Effector memory CD8-positive, alpha-beta T cell (primary cell): Measurements from ENCODE around the gene SEC16A.
A peak's percentile ranks its signal among the peaks of the same experiment; 100 is the strongest.

ENCODE experiments used
- ATAC-seq: fragments of 150-1000 bp; cut with Tn5 transposase; replicated peaks from 2 replicates; pipeline ENCODE4 v1.10.0; 2021; ENCODE audit warnings: mild to moderate bottlenecking, moderate library complexity
- DNase-seq, 3 experiments: peaks; one replicate each; pipeline ENCODE4 v3.0.0; 2021
- H3K27ac Mint-ChIP-seq, 2 donors: one replicate each; pipeline ENCODE4 v1.8.0; 2022; ENCODE audit warnings: mild to moderate bottlenecking in 2 of 2, mixed read lengths in 2 of 2, moderate library complexity in 2 of 2
- H3K27me3 Mint-ChIP-seq, 2 donors: one replicate each; pipeline ENCODE4 v1.8.0; 2022; ENCODE audit warnings: mixed read lengths in 2 of 2
- H3K36me3 Mint-ChIP-seq: one replicate; pipeline ENCODE4 v1.8.0; 2022; ENCODE audit warnings: mild to moderate bottlenecking, moderate library complexity, mixed read lengths; ENCODE audit not compliant: insufficient read depth
- H3K4me1 Mint-ChIP-seq, 2 donors: one replicate each; pipeline ENCODE4 v1.8.0; 2022; ENCODE audit warnings: low read depth in 2 of 2, mixed read lengths in 2 of 2
- H3K4me3 Mint-ChIP-seq, 2 donors: one replicate each; pipeline ENCODE4 v1.8.0; 2022; ENCODE audit warnings: mild to moderate bottlenecking in 2 of 2, mixed read lengths in 2 of 2, moderate library complexity in 2 of 2
- H3K9me3 Mint-ChIP-seq, 2 donors: one replicate each; pipeline ENCODE4 v1.8.0; 2022; ENCODE audit warnings: mixed read lengths in 2 of 2

Gene SEC16A

GRCh38 chr9:136511670-136512592 is 29.1 kb upstream of the SEC16A start:
- H3K36me3 Mint-ChIP-seq, result peaks cover 37% of the 10 kb centered on the region
- no peaks in the 10 kb centered on the region for H3K27me3 Mint-ChIP-seq
- no peak overlapping the region for H3K4me3 Mint-ChIP-seq
- DNase-seq, result no peak
- H3K9me3 Mint-ChIP-seq, result no peaks in the 10 kb centered on the region
- H3K4me1 Mint-ChIP-seq, result no peaks in the 10 kb centered on the region
- no peak for ATAC-seq
- no peak overlapping the region for H3K27ac Mint-ChIP-seq

- H3K9me3 Mint-ChIP-seq, result no peaks in the 10 kb centered on the region
- peaks cover 36% of the 10 kb centered on the region for H3K36me3 Mint-ChIP-seq
- no peaks in the 10 kb centered on the region for H3K4me1 Mint-ChIP-seq
- ATAC-seq (no peak), DNase-seq (no peak)
- no peaks in the 10 kb centered on the region for H3K27me3 Mint-ChIP-seq
- no peak overlapping the region for H3K27ac Mint-ChIP-seq
- H3K4me3 Mint-ChIP-seq, result no peak overlapping the region
Measured at GRCh38 chr9:136511144-136511669, 28.4 kb upstream of the SEC16A start.

GRCh38 chr9:136510561-136510960 is 27.7 kb upstream of the SEC16A start:
- DNase-seq (no peak), ATAC-seq (no peak)
- H3K36me3 Mint-ChIP-seq, result peaks cover 40% of the 10 kb centered on the region
- H3K4me3 Mint-ChIP-seq, result no peak overlapping the region
- H3K4me1 Mint-ChIP-seq, result no peaks in the 10 kb centered on the region
- no peak overlapping the region for H3K27ac Mint-ChIP-seq
- H3K9me3 Mint-ChIP-seq, result no peaks in the 10 kb centered on the region
- H3K27me3 Mint-ChIP-seq, result no peaks in the 10 kb centered on the region

- H3K27ac Mint-ChIP-seq, result no peak overlapping the region
- H3K9me3 Mint-ChIP-seq, result no peaks in the 10 kb centered on the region
- no peaks in the 10 kb centered on the region for H3K4me1 Mint-ChIP-seq
- no peak overlapping the region for H3K4me3 Mint-ChIP-seq
- DNase-seq (no peak), ATAC-seq (no peak)
- no peaks in the 10 kb centered on the region for H3K27me3 Mint-ChIP-seq
- peaks cover 35% of the 10 kb centered on the region for H3K36me3 Mint-ChIP-seq
Measured at GRCh38 chr9:136509549-136509948, 26.7 kb upstream of the SEC16A start.

GRCh38 chr9:136508729-136509500 is 26.1 kb upstream of the SEC16A start:
- ATAC-seq, result no peak
- H3K9me3 Mint-ChIP-seq, result no peaks in the 10 kb centered on the region

GRCh38 chr9:136507992-136508375 is 25.1 kb upstream of the SEC16A start:
- Mint-ChIP-seq H3K4me1 (no peaks in the 10 kb centered on the region), H3K36me3 (peaks cover 42% of the 10 kb centered on the region), H3K9me3 (no peaks in the 10 kb centered on the region), H3K27me3 (no peaks in the 10 kb centered on the region), H3K4me3 (no peak overlapping the region), H3K27ac (peak overlapping the region in 1 of 2 donors; percentile 19)
- DNase-seq, result no peak
- no peak for ATAC-seq

More at GRCh38 chr9:136508729-136509500, 26.1 kb upstream of the SEC16A start:
- Mint-ChIP-seq H3K36me3 (peaks cover 39% of the 10 kb centered on the region), H3K4me1 (no peaks in the 10 kb centered on the region), H3K4me3 (no peak overlapping the region), H3K27me3 (no peaks in the 10 kb centered on the region), H3K27ac (no peak overlapping the region)
- DNase-seq, result no peak

- H3K9me3 Mint-ChIP-seq, result no peaks in the 10 kb centered on the region
- peaks cover 45% of the 10 kb centered on the region for H3K36me3 Mint-ChIP-seq
- no peak overlapping the region for H3K4me3 Mint-ChIP-seq
- DNase-seq, result no peak
- H3K27ac Mint-ChIP-seq, result peak overlapping the region in 1 of 2 donors; percentile 19
- ATAC-seq, result no peak
- H3K4me1 Mint-ChIP-seq, result no peaks in the 10 kb centered on the region
- no peaks in the 10 kb centered on the region for H3K27me3 Mint-ChIP-seq
Measured at GRCh38 chr9:136507221-136507991, 24.6 kb upstream of the SEC16A start.

- Mint-ChIP-seq H3K4me3 (no peak overlapping the region), H3K4me1 (no peaks in the 10 kb centered on the region), H3K9me3 (no peaks in the 10 kb centered on the region), H3K27ac (no peak overlapping the region), H3K36me3 (peaks cover 41% of the 10 kb centered on the region), H3K27me3 (no peaks in the 10 kb centered on the region)
- ATAC-seq (no peak), DNase-seq (no peak)
Measured at GRCh38 chr9:136506425-136506824, 23.6 kb upstream of the SEC16A start.

- DNase-seq (no peak), ATAC-seq (no peak)
- Mint-ChIP-seq H3K4me1 (no peaks in the 10 kb centered on the region), H3K27me3 (no peaks in the 10 kb centered on the region), H3K4me3 (no peak overlapping the region), H3K9me3 (no peaks in the 10 kb centered on the region), H3K27ac (no peak overlapping the region), H3K36me3 (peaks cover 41% of the 10 kb centered on the region)
Measured at GRCh38 chr9:136505406-136506403, 22.9 kb upstream of the SEC16A start.

- Mint-ChIP-seq H3K36me3 (peaks cover 48% of the 10 kb centered on the region), H3K9me3 (no peaks in the 10 kb centered on the region), H3K27ac (no peak overlapping the region), H3K27me3 (no peaks in the 10 kb centered on the region), H3K4me1 (no peaks in the 10 kb centered on the region), H3K4me3 (no peak overlapping the region)
- no peak for ATAC-seq
- no peak for DNase-seq
Measured at GRCh38 chr9:136504512-136505348, 21.9 kb upstream of the SEC16A start.

- H3K36me3 Mint-ChIP-seq, result peaks cover 51% of the 10 kb centered on the region
Measured at GRCh38 chr9:136502940-136503550, 20.2 kb upstream of the SEC16A start.

More at GRCh38 chr9:136502940-136503550, 20.2 kb upstream of the SEC16A start:
- Mint-ChIP-seq H3K27ac (no peak overlapping the region), H3K4me3 (no peak overlapping the region), H3K9me3 (no peaks in the 10 kb centered on the region), H3K4me1 (no peaks in the 10 kb centered on the region), H3K27me3 (no peaks in the 10 kb centered on the region)
- DNase-seq, result no peak
- ATAC-seq, result no peak
